ENCODE measurements around the gene METAP1. TPM values are rescaled to one million over a fixed set of nuclear protein-coding genes. Genes with fewer than 3 reads are reported as not detected.

METAP1 gene
- total and polyA plus RNA-seq, 2 of the 4 experiments (the other 2 are of a cell fraction), result 43.7 to 47.9 TPM

- H3K14ac ChIP-seq (replicated peaks; ENCODE audit: low read depth, low read length), result no peak overlapping the region
- H3K79me1 ChIP-seq (ENCODE audit: low read depth in 1 of 2, low read length in 2 of 2), result peaks cover 17 to 43% of the 10 kb centered on the region in 2 experiments
- no peak overlapping the region for H3K18ac ChIP-seq (ENCODE audit: low read depth, low read length)
- no peak overlapping the region for H3K4me3 ChIP-seq (ENCODE audit: insufficient read depth, low read depth, low read length)
- ChIA-PET POLR2A (ENCODE audit: unreplicated experiment) (no interaction called here), CTCF (no interaction called here)
- intact Hi-C loops (cut with micrococcal nuclease), result no loop called here
- H3K9me1 ChIP-seq (ENCODE audit: insufficient read depth, low read length), result no peaks in the 10 kb centered on the region
- H3K36me3 ChIP-seq (ENCODE audit: control insufficient read depth, insufficient read depth, low read length), result peaks cover 53% of the 10 kb centered on the region
- BruUV-seq (replicated peaks), result no TSS peak
- TF ChIP-seq ELK1 (IDR thresholded peaks at IDR 0.05; ENCODE audit: borderline replicate concordance, low read depth, low read length) (no peak), CEBPB (IDR thresholded peaks at IDR 0.05; ENCODE audit: low read depth, low read length) (no peak), RAD21 (IDR thresholded peaks at IDR 0.05; ENCODE audit: low read length) (no peak), CHD1 (IDR thresholded peaks at IDR 0.05; ENCODE audit: low read depth, low read length) (no peak)
- no peaks in the 10 kb centered on the region for H3K27me3 ChIP-seq (ENCODE audit: control insufficient read depth, insufficient read depth, low read length)
- dilution Hi-C loops (cut with HindIII; ENCODE audit: low sequenced_read_pairs, unreplicated experiment), result no loop called here
- peaks cover 7% of the 10 kb centered on the region; the same call in 1 of the 2 replicates for H4K20me1 ChIP-seq (ENCODE audit: insufficient read depth, low read length)
- no peak overlapping the region for H3K23ac ChIP-seq (ENCODE audit: low read depth, low read length)
- H3K9me3 ChIP-seq (ENCODE audit: control insufficient read depth, insufficient read depth, low read length), result no peaks in the 10 kb centered on the region
- no peak overlapping the region for H3K9ac ChIP-seq (ENCODE audit: low read depth, low read length)
- H3K4ac ChIP-seq (ENCODE audit: low read depth, low read length), result no peak overlapping the region
- H2BK5ac ChIP-seq (ENCODE audit: low read depth, low read length, poor library complexity, severe bottlenecking), result no peak overlapping the region
- no peak overlapping the region for H2AK9ac ChIP-seq (replicated peaks; ENCODE audit: low read depth, low read length, poor library complexity)
- no peak overlapping the region for H2BK120ac ChIP-seq (ENCODE audit: low read depth, low read length)
- DNase-seq (no peak), ATAC-seq (ENCODE audit: low read depth) (no peak)
- no peak overlapping the region for H3K27ac ChIP-seq (ENCODE audit: insufficient read depth, low read length)
- H4K5ac ChIP-seq (ENCODE audit: low read depth, low read length), result no peak overlapping the region
- H3K4me2 ChIP-seq (ENCODE audit: low read depth, low read length), result no peak overlapping the region
- WGBS, 2 experiments (ENCODE audit: extremely low coverage in 2 of 2, insufficient read length in 1 of 2), result no CpG with 5 or more reads among the region's 5 CpGs
- no peak overlapping the region for H4K8ac ChIP-seq (ENCODE audit: low read depth in 2 of 2, low read length in 2 of 2)
- no peak overlapping the region for H2AFZ ChIP-seq (replicated peaks; ENCODE audit: low read length, poor library complexity)
- in situ Hi-C loops (cut with MboI; ENCODE audit: low sequenced_read_pairs), result no loop called here
- H3K56ac ChIP-seq (ENCODE audit: extremely low read depth, insufficient read depth, low read length), result no peak overlapping the region
- no peak overlapping the region for H2AK5ac ChIP-seq (ENCODE audit: low read depth, low read length)
- H4K91ac ChIP-seq (ENCODE audit: insufficient read depth, low read depth, low read length), result no peak overlapping the region
- no peaks in the 10 kb centered on the region; the same call in 1 of the 2 replicates for H3K4me1 ChIP-seq (ENCODE audit: control insufficient read depth, insufficient read depth, low read length)
- no peak overlapping the region for H2BK15ac ChIP-seq (ENCODE audit: low read depth, low read length)
- no peak overlapping the region for H2BK20ac ChIP-seq (ENCODE audit: low read depth, low read length)
Observed at GRCh38 chr4:99078336-99078735, 82.8 kb downstream of the METAP1 start.
